K562 (cell line): Measurements from ENCODE around the gene RERE.

ENCODE experiments used
- BRCA1 ChIP-seq, 2 experiments: fragments of 450-650 bp in 1 of 2; sonication (generic) in 1 of 2; formaldehyde crosslinking in 1 of 2; IDR thresholded peaks; 2 replicates each; pipeline versions ENCODE4 v1.5.0 to v1.6.1; 2017 to 2020; ENCODE audit warnings: mild to moderate bottlenecking in 1 of 2, missing genetic modification reagents in 1 of 2
- CREB1 ChIP-seq, 2 experiments: sonication (generic) in 1 of 2; formaldehyde crosslinking in 1 of 2; IDR thresholded peaks; 2 replicates each; pipeline versions ENCODE4 v1.6.1 to v1.8.0; 2012 to 2022; ENCODE audit warnings: inconsistent platforms in 1 of 2, mild to moderate bottlenecking in 1 of 2, missing genetic modification reagents in 1 of 2, moderate library complexity in 1 of 2
- CTCF ChIP-seq, 3 experiments: IDR thresholded peaks in 2 of 3; conservative IDR thresholded peaks in 1 of 3; 2 replicates each; pipeline ENCODE4 v1.5.1; 2011 to 2012; ENCODE audit warnings: low read length in 3 of 3, mild to moderate bottlenecking in 3 of 3, control low read depth in 2 of 3, improper control_type of control experiment in 1 of 3, inconsistent platforms in 1 of 3, low read depth in 1 of 3, mixed read lengths in 1 of 3, moderate library complexity in 1 of 3; ENCODE audit not compliant: insufficient read depth in 2 of 3
- MYBL2 ChIP-seq, 2 experiments: fragments of 450-650 bp in 1 of 2; sonication (generic) in 1 of 2; formaldehyde crosslinking in 1 of 2; IDR thresholded peaks; 2 replicates each; pipeline versions ENCODE4 v1.6.1 to v1.8.1; 2017 to 2022; ENCODE audit warnings: borderline replicate concordance in 1 of 2, inconsistent platforms in 1 of 2, low read depth in 1 of 2, mild to moderate bottlenecking in 1 of 2, missing genetic modification reagents in 1 of 2, moderate library complexity in 1 of 2
- MYC ChIP-seq, 2 experiments: fragments of 250-450 bp in 1 of 2; sonication (Bioruptor Pico) in 1 of 2; IDR thresholded peaks; 2 replicates each; pipeline versions ENCODE4 v1.5.1 to v1.6.1; 2012 to 2021; ENCODE audit warnings: low read depth in 2 of 2, borderline replicate concordance in 1 of 2, improper control_type of control experiment in 1 of 2, low read length in 1 of 2, mild to moderate bottlenecking in 1 of 2, moderate library complexity in 1 of 2
- PHF21A ChIP-seq: fragments of 450-650 bp; IDR thresholded peaks from 2 replicates; pipeline ENCODE4 v1.6.1; 2017; ENCODE audit warnings: low read depth, borderline replicate concordance
- POLR2B ChIP-seq: fragments of 450-650 bp; IDR thresholded peaks from 2 replicates; pipeline ENCODE4 v1.6.1; 2018; ENCODE audit warnings: low read depth; ENCODE audit not compliant: partially characterized antibody
- SNRNP70 ChIP-seq: fragments of 200-400 bp; formaldehyde crosslinking; optimal IDR thresholded peaks from 2 replicates; pipeline ENCODE3; 2017; ENCODE audit warnings: low read depth, low read length
- XRCC4 ChIP-seq: IDR thresholded peaks from one replicate; pipeline ENCODE4 v1.6.1; 2011; ENCODE audit not compliant: insufficient read depth, insufficient read length; ENCODE audit errors: extremely low read depth
- ZBTB43 ChIP-seq: sonication (generic); formaldehyde crosslinking; IDR thresholded peaks from 2 replicates; pipeline ENCODE4 v1.8.0; 2023; ENCODE audit warnings: mild to moderate bottlenecking, missing genetic modification reagents
- ZC3H4 ChIP-seq: sonication (generic); formaldehyde crosslinking; IDR thresholded peaks from 2 replicates; pipeline ENCODE4 v1.9.0; 2021; ENCODE audit warnings: missing genetic modification reagents, borderline replicate concordance
- ZKSCAN3 ChIP-seq: fragments of 250-450 bp; sonication (Bioruptor Pico); IDR thresholded peaks from 2 replicates; pipeline ENCODE4 v1.4.0; 2020
- ZNF274 ChIP-seq: IDR thresholded peaks from 2 replicates; pipeline ENCODE4 v1.6.1; 2011; ENCODE audit warnings: low read depth, mild to moderate bottlenecking, low read length, moderate library complexity, borderline replicate concordance

- TF ChIP-seq CTCF (IDR thresholded peaks at IDR 0.05 in 2 of 3, conservative IDR thresholded peaks at IDR 0.05 in 1 of 3; ENCODE audit: insufficient read depth in 2 of 3, low read depth in 1 of 3, low read length in 3 of 3) = no peak
- TF ChIP-seq ZKSCAN3 (CRISPR knock-in tag) = no peak
- TF ChIP-seq POLR2B = no peak
- TF ChIP-seq ZC3H4 (CRISPR knock-in tag) = no peak
- TF ChIP-seq MYC (IDR thresholded peaks at IDR 0.05; ENCODE audit: low read depth, low read length) = no peak
- no peak for TF ChIP-seq MYC (CRISPR knock-in tag; IDR thresholded peaks at IDR 0.05; ENCODE audit: borderline replicate concordance, low read depth)
- TF ChIP-seq XRCC4 = no peak
- TF ChIP-seq ZBTB43 = no peak
- TF ChIP-seq MYBL2 (IDR thresholded peaks at IDR 0.05; ENCODE audit: low read depth) = no peak
- TF ChIP-seq MYBL2 (CRISPR knock-in tag; IDR thresholded peaks at IDR 0.05; ENCODE audit: borderline replicate concordance) = no peak
- TF ChIP-seq ZNF274 = no peak
- TF ChIP-seq BRCA1 (IDR thresholded peaks at IDR 0.05) = no peak
- TF ChIP-seq BRCA1 (CRISPR knock-in tag; IDR thresholded peaks at IDR 0.05) = no peak
- no peak for TF ChIP-seq SNRNP70
- no peak for TF ChIP-seq PHF21A
- no peak for TF ChIP-seq CREB1 (IDR thresholded peaks at IDR 0.05)
- TF ChIP-seq CREB1 (CRISPR knock-in tag; IDR thresholded peaks at IDR 0.05) = no peak
Observed at GRCh38 chr1:8359617-8360481, 457.6 kb downstream of the RERE start.
